ENCODE results near the gene LHX4. TPM values are rescaled to one million over a fixed set of nuclear protein-coding genes. Genes with fewer than 3 reads are reported as not detected.

LHX4 gene
- total RNA-seq, 1 donor from 2014 or later = under 0.01 TPM

GRCh38 chr1:180208264-180208663 lies 21.8 kb upstream of the LHX4 start:
- Histone ChIP-seq H3K36me3 (ENCODE audit: control insufficient read depth, insufficient read depth, low read length) (no peaks in the 10 kb centered on the region), H3K27me3 (ENCODE audit: control insufficient read depth, insufficient read depth, low read length) (no peaks in the 10 kb centered on the region), H3K4me3 (ENCODE audit: low read depth, low read length) (no peak overlapping the region)
- TF ChIP-seq, protein P1, sequence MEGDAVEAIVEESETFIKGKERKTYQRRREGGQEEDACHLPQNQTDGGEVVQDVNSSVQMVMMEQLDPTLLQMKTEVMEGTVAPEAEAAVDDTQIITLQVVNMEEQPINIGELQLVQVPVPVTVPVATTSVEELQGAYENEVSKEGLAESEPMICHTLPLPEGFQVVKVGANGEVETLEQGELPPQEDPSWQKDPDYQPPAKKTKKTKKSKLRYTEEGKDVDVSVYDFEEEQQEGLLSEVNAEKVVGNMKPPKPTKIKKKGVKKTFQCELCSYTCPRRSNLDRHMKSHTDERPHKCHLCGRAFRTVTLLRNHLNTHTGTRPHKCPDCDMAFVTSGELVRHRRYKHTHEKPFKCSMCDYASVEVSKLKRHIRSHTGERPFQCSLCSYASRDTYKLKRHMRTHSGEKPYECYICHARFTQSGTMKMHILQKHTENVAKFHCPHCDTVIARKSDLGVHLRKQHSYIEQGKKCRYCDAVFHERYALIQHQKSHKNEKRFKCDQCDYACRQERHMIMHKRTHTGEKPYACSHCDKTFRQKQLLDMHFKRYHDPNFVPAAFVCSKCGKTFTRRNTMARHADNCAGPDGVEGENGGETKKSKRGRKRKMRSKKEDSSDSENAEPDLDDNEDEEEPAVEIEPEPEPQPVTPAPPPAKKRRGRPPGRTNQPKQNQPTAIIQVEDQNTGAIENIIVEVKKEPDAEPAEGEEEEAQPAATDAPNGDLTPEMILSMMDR (IDR thresholded peaks at IDR 0.05; ENCODE audit: insufficient read depth, low read length, severe bottlenecking) = no peak
- DNase-seq (ENCODE audit: low read depth) (no peak), FAIRE-seq (no peak)

- FAIRE-seq = peak; percentile 68
- DNase-seq (ENCODE audit: low read depth) = peak; percentile 77
- TF ChIP-seq, protein P1 (IDR thresholded peaks at IDR 0.05; ENCODE audit: insufficient read depth, low read length, severe bottlenecking) = no peak
These were observed 19.9 kb upstream of the LHX4 start for GRCh38 chr1:180210008-180210620.

GRCh38 chr1:180211156-180211859 lies 18.8 kb upstream of the LHX4 start:
- TF ChIP-seq, protein P1 (IDR thresholded peaks at IDR 0.05; ENCODE audit: insufficient read depth, low read length, severe bottlenecking) = no peak
- DNase-seq (ENCODE audit: low read depth) = no peak
- no peaks in the 10 kb centered on the region for H3K27me3 ChIP-seq (ENCODE audit: control insufficient read depth, insufficient read depth, low read length)
- FAIRE-seq = no peak
- no peaks in the 10 kb centered on the region for H3K36me3 ChIP-seq (ENCODE audit: control insufficient read depth, insufficient read depth, low read length)
- H3K4me3 ChIP-seq (ENCODE audit: low read depth, low read length) = no peak overlapping the region

More at GRCh38 chr1:180210008-180210620, 19.9 kb upstream of the LHX4 start:
- H3K4me3 ChIP-seq (ENCODE audit: low read depth, low read length) = no peak overlapping the region
- H3K27me3 ChIP-seq (ENCODE audit: control insufficient read depth, insufficient read depth, low read length) = no peaks in the 10 kb centered on the region
- H3K36me3 ChIP-seq (ENCODE audit: control insufficient read depth, insufficient read depth, low read length) = no peaks in the 10 kb centered on the region

DNA sequence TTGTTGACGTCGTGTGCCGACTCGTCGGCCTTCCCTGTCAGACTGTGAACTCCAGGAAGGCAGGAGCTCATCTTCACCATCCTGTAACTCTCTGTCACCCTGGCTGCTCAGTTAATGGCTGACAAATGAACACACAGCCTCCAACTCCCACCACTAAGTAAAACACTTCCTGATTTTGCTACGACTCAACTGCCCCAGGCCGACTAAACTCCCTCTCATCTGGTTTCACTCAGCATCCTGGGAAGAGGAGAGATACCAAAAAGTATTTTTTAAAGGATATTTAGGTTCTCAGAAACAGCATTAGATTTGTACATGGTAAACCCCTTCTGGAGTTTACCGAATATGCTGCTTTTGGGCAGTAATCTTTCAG lies 18.2 kb upstream of the LHX4 start:
- H3K36me3 ChIP-seq (ENCODE audit: control insufficient read depth, insufficient read depth, low read length) = no peaks in the 10 kb centered on the region
- FAIRE-seq (no peak), DNase-seq (ENCODE audit: low read depth) (peak; percentile 18)
- H3K4me3 ChIP-seq (ENCODE audit: low read depth, low read length) = no peak overlapping the region
- no peaks in the 10 kb centered on the region for H3K27me3 ChIP-seq (ENCODE audit: control insufficient read depth, insufficient read depth, low read length)
- TF ChIP-seq, protein P1 (IDR thresholded peaks at IDR 0.05; ENCODE audit: insufficient read depth, low read length, severe bottlenecking) = no peak

DNA sequence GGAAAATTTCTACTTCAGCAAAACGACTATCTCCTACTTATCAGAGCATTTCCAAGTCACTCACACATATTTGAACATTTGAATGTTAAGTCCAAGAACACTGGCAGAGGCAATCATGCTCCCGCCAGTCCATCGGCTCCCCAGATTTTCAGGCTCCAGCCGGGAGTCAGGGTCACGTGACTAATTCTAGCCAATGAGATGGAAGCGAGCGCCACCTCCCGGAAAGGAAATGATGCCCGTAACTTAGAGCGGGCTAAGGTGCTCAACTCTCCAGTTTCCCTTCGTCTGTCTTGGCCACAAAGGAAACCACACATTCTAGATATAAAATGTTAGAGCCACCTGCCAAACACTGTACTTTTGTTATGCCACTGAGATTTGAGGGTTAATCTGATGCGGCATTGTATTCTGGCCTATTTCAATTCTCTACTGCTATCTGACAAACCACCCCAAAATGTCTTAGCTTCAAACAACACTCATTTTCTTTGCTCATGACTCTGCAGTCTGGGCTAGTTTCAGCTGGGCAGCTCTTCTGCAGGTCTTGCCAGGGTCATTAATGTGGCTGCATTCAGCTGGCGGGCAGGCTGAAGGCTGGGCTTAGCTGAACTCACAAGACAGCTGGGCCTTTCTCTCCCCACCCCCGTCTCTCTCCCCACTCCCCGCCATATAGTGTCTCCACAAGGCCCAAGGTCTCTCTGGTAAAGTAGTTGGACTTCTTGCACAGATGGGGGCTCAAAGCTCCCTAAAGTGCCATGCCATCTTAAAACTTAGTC lies 16.5 kb upstream of the LHX4 start:
- FAIRE-seq = no peak
- TF ChIP-seq, protein P1 (IDR thresholded peaks at IDR 0.05; ENCODE audit: insufficient read depth, low read length, severe bottlenecking) = no peak
- Histone ChIP-seq H3K4me3 (ENCODE audit: low read depth, low read length) (no peak overlapping the region), H3K27me3 (ENCODE audit: control insufficient read depth, insufficient read depth, low read length) (no peaks in the 10 kb centered on the region), H3K36me3 (ENCODE audit: control insufficient read depth, insufficient read depth, low read length) (no peaks in the 10 kb centered on the region)
- DNase-seq (ENCODE audit: low read depth) = no peak

Data from bronchial epithelial cell (primary cell).